Stomach smooth muscle (tissue), 2 donors: Measurements from ENCODE around the gene ADK.

ENCODE experiments used
- H3K27ac ChIP-seq: one replicate; pipeline ENCODE4 v1.7.0; 2013; ENCODE audit warnings: mild to moderate bottlenecking, low read length, inconsistent platforms
- H3K27me3 ChIP-seq, 2 donors: one replicate each; pipeline ENCODE4 v1.7.0; 2013; ENCODE audit warnings: low read length in 2 of 2; ENCODE audit not compliant: insufficient read depth in 2 of 2, control insufficient read depth in 1 of 2
- H3K36me3 ChIP-seq, 2 donors: one replicate each; pipeline ENCODE4 v1.7.0; 2013; ENCODE audit warnings: low read length in 2 of 2; ENCODE audit not compliant: control insufficient read depth in 2 of 2, insufficient read depth in 2 of 2
- H3K4me1 ChIP-seq: one replicate; pipeline ENCODE4 v1.7.0; 2013; ENCODE audit warnings: low read length; ENCODE audit not compliant: control insufficient read depth, insufficient read depth
- H3K4me3 ChIP-seq, 2 donors: one replicate each; pipeline ENCODE4 v1.7.0; 2013; ENCODE audit warnings: low read length in 2 of 2
- H3K9ac ChIP-seq, 2 donors: one replicate each; pipeline ENCODE4 v1.7.0; 2013; ENCODE audit warnings: low read length in 2 of 2, mild to moderate bottlenecking in 1 of 2
- H3K9me3 ChIP-seq, 2 donors: one replicate each; pipeline ENCODE4 v1.7.0; 2013; ENCODE audit warnings: low read length in 2 of 2; ENCODE audit not compliant: control insufficient read depth in 2 of 2
- donor health status: healthy.
- donor health status: Pancreatic carcinoma.

ADK gene

GRCh38 chr10:74417397-74417796 lies 266.4 kb downstream of the ADK start:
- Histone ChIP-seq H3K4me3 (no peak overlapping the region), H3K9ac (no peak overlapping the region), H3K27ac (no peak overlapping the region), H3K9me3 (no peaks in the 10 kb centered on the region), H3K27me3 (no peaks in the 10 kb centered on the region), H3K4me1 (no peaks in the 10 kb centered on the region), H3K36me3 (no peaks in the 10 kb centered on the region)

- H3K9ac ChIP-seq: no peak overlapping the region
- no peaks in the 10 kb centered on the region for H3K4me1 ChIP-seq
- H3K9me3 ChIP-seq: no peaks in the 10 kb centered on the region
- no peaks in the 10 kb centered on the region for H3K36me3 ChIP-seq
- no peak overlapping the region for H3K27ac ChIP-seq
- H3K4me3 ChIP-seq: no peak overlapping the region
- H3K27me3 ChIP-seq: no peaks in the 10 kb centered on the region
Measured at GRCh38 chr10:74418285-74418872, 267.4 kb downstream of the ADK start.

- no peaks in the 10 kb centered on the region for H3K36me3 ChIP-seq
Measured at GRCh38 chr10:74419491-74419951, 268.5 kb downstream of the ADK start.

GRCh38 chr10:74419958-74420375 lies 268.9 kb downstream of the ADK start:
- Histone ChIP-seq H3K4me1 (no peaks in the 10 kb centered on the region), H3K9ac (no peak overlapping the region), H3K27me3 (no peaks in the 10 kb centered on the region), H3K9me3 (no peaks in the 10 kb centered on the region), H3K36me3 (no peaks in the 10 kb centered on the region), H3K27ac (no peak overlapping the region), H3K4me3 (no peak overlapping the region)

More at GRCh38 chr10:74419491-74419951, 268.5 kb downstream of the ADK start:
- Histone ChIP-seq H3K27me3 (no peaks in the 10 kb centered on the region), H3K9me3 (no peaks in the 10 kb centered on the region), H3K4me3 (no peak overlapping the region), H3K4me1 (no peaks in the 10 kb centered on the region), H3K27ac (no peak overlapping the region), H3K9ac (no peak overlapping the region)

DNA sequence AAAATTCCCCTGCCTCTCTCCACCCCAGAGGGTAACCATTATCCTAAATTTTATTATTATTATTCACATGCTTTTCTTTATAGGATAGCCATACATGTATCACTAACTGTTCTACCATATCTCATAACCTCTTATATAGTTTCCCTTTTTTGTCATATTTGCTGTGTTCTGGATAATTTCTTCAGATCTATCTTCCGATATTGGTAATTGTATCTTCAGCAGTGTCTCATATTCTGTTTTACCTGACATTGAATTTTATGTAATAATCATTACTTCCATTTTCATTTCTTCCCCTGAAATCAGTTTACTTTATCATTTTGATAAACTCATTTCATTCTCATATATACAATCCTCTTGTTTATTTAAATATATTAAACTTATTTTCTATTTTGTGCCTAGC lies 273.5 kb downstream of the ADK start:
- no peaks in the 10 kb centered on the region for H3K9me3 ChIP-seq
- H3K4me1 ChIP-seq: no peaks in the 10 kb centered on the region
- H3K9ac ChIP-seq: no peak overlapping the region
- H3K4me3 ChIP-seq: no peak overlapping the region
- no peaks in the 10 kb centered on the region for H3K27me3 ChIP-seq
- H3K27ac ChIP-seq: no peak overlapping the region
- H3K36me3 ChIP-seq: no peaks in the 10 kb centered on the region

- Histone ChIP-seq H3K4me3 (no peak overlapping the region), H3K27ac (no peak overlapping the region), H3K27me3 (no peaks in the 10 kb centered on the region), H3K4me1 (no peaks in the 10 kb centered on the region), H3K9me3 (no peaks in the 10 kb centered on the region), H3K9ac (no peak overlapping the region), H3K36me3 (no peaks in the 10 kb centered on the region)
Measured at GRCh38 chr10:74425456-74426001, 274.5 kb downstream of the ADK start.

DNA sequence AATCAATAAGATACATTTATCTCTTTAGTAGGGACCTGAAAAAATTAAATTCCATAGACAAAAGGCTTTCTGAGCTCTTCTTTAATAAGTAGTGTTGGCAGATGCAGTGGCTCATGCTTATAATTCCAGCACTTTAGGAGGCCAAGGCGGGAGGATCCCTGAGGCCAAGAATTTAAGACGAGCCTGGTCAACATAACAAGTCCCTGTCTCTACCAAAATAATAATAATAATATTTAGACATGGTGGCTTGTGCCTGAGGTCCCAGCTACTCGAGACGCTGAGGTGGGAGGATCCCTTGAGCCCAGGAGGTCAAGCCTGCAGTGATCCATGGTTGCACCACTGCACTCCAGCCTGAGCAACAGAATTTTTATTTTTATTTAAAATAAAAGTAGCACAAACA lies 280.8 kb downstream of the ADK start:
- no peaks in the 10 kb centered on the region for H3K36me3 ChIP-seq
- no peaks in the 10 kb centered on the region for H3K27me3 ChIP-seq
- H3K4me3 ChIP-seq: no peak overlapping the region
- no peaks in the 10 kb centered on the region for H3K4me1 ChIP-seq
- H3K9ac ChIP-seq: no peak overlapping the region
- H3K9me3 ChIP-seq: no peaks in the 10 kb centered on the region
- no peak overlapping the region for H3K27ac ChIP-seq

GRCh38 chr10:74432841-74433594 lies 282.0 kb downstream of the ADK start:
- Histone ChIP-seq H3K4me3 (no peak overlapping the region), H3K27ac (no peak overlapping the region), H3K9me3 (no peaks in the 10 kb centered on the region), H3K4me1 (no peaks in the 10 kb centered on the region), H3K36me3 (no peaks in the 10 kb centered on the region), H3K27me3 (no peaks in the 10 kb centered on the region), H3K9ac (no peak overlapping the region)

DNA sequence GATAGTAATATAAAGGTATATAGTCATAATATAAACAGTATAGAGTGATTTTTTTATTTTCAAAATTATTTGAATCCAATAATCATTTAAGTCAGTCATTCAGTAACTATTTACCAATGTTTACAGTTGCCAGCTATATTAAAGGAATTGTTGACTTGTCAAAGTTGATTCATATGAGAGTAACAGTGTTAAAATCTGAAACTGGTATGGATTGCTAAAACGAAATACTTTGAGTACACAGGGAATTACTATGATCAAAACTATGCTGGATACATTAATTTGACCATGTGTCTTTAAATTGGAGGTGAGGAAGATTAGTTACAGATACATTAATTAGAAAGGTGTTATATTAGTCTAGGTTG lies 282.6 kb downstream of the ADK start:
- H3K4me3 ChIP-seq: no peak overlapping the region
- H3K27me3 ChIP-seq: no peaks in the 10 kb centered on the region
- no peak overlapping the region for H3K9ac ChIP-seq
- no peak overlapping the region for H3K27ac ChIP-seq
- H3K9me3 ChIP-seq: no peaks in the 10 kb centered on the region
- no peaks in the 10 kb centered on the region for H3K36me3 ChIP-seq
- no peaks in the 10 kb centered on the region for H3K4me1 ChIP-seq

DNA sequence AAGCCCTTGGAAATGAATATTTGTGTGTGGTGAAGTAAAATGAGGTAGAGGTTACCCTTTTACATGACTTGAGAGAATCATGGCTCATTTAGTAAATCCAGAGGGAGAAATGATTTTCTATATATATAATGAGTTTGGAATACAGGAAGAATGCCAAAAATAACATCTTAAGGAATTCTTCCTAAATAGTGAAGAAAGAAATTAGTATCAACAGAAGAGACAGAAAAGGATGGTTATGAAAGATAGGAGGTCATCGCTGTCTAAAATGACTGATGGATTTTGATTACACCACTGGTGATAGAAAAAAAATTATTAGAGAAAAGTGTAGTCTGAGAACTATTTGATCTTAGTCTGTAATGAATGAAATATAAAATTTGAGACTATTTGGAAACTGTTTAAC lies 283.0 kb downstream of the ADK start:
- no peak overlapping the region for H3K4me3 ChIP-seq
- no peaks in the 10 kb centered on the region for H3K36me3 ChIP-seq
- H3K27ac ChIP-seq: no peak overlapping the region
- H3K4me1 ChIP-seq: no peaks in the 10 kb centered on the region
- no peaks in the 10 kb centered on the region for H3K27me3 ChIP-seq
- no peak overlapping the region for H3K9ac ChIP-seq
- no peaks in the 10 kb centered on the region for H3K9me3 ChIP-seq

GRCh38 chr10:74434547-74434946 lies 283.5 kb downstream of the ADK start:
- Histone ChIP-seq H3K27me3 (no peaks in the 10 kb centered on the region), H3K9ac (no peak overlapping the region), H3K4me3 (no peak overlapping the region), H3K36me3 (no peaks in the 10 kb centered on the region), H3K9me3 (no peaks in the 10 kb centered on the region), H3K4me1 (no peaks in the 10 kb centered on the region), H3K27ac (no peak overlapping the region)
